ENCODE data around the gene GPHA2.

DNA sequence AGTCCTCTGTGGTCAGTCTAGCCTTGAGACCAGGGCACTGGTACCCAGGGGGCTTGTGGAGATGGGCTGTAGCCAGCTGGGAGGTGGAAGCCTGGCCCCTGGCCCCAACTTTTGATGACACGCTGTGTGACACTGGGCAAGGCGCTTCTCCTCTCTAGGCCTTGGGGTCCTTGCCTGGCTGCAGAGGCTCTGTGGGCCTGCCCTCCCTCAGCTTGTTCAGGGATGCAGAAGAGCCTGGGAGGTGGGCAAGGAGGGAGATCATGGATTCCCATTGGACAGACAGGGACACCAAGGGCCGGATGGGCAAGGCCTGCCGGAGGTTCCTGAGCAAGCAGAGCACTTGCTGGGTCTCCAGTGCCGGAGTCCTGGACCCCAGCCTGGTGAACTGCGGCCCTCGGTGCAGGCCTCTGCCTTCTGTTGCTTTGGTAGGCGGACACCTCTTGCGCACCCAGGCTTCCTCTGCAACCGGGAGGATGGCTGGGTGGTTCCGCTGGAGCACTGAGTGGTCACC lies 12.5 kb downstream of the GPHA2 start:
- TF ChIP-seq POLR2A (IDR thresholded peaks at IDR 0.05), result no peak
- TF ChIP-seq, protein P1, sequence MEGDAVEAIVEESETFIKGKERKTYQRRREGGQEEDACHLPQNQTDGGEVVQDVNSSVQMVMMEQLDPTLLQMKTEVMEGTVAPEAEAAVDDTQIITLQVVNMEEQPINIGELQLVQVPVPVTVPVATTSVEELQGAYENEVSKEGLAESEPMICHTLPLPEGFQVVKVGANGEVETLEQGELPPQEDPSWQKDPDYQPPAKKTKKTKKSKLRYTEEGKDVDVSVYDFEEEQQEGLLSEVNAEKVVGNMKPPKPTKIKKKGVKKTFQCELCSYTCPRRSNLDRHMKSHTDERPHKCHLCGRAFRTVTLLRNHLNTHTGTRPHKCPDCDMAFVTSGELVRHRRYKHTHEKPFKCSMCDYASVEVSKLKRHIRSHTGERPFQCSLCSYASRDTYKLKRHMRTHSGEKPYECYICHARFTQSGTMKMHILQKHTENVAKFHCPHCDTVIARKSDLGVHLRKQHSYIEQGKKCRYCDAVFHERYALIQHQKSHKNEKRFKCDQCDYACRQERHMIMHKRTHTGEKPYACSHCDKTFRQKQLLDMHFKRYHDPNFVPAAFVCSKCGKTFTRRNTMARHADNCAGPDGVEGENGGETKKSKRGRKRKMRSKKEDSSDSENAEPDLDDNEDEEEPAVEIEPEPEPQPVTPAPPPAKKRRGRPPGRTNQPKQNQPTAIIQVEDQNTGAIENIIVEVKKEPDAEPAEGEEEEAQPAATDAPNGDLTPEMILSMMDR (IDR thresholded peaks at IDR 0.05), result no peak
- TF ChIP-seq EP300 (IDR thresholded peaks at IDR 0.05), result no peak

Data from ovary (tissue), 3 donors.